IMR-90 (cell line): Measurements from ENCODE around the gene EMP1. TPM values are rescaled to one million over a fixed set of nuclear protein-coding genes. Genes with fewer than 3 reads are reported as not detected.

ENCODE experiments used
- ATAC-seq: fragments of 200-7000 bp; cut with Tn5 transposase; 2 replicates; pipeline ENCODE4 v1.9.1; 2020; ENCODE audit warnings: low read depth, mild to moderate bottlenecking, moderate library complexity
- BruUV-seq: library from RNA; stranded (reverse); fragments of 400-500 nt; replicated peaks from 2 replicates; lab custom pipeline; 2021; lab: Mats Ljungman, UMichigan
- CTCF ChIA-PET: fragments of 300-600 bp; formaldehyde crosslinking; extraction: SDS; loops from one replicate; lab custom pipeline; 2021; ENCODE audit warnings: antibody characterized with exemption; lab: Yijun Ruan, JAX
- POLR2A ChIA-PET: fragments of 300-600 bp; sonication (Branson Sonifier 250); formaldehyde crosslinking; loops from one replicate; lab custom pipeline; 2022; ENCODE audit warnings: antibody characterized with exemption; ENCODE audit not compliant: unreplicated experiment; lab: Charles Lee
- DNase-seq: peaks from one replicate; pipeline ENCODE4 v3.0.0; 2013
- H2AFZ ChIP-seq: replicated peaks from 2 replicates; pipeline ENCODE3; 2013; ENCODE audit warnings: low read length, mild to moderate bottlenecking; ENCODE audit not compliant: poor library complexity
- H2AK5ac ChIP-seq: 2 replicates; pipeline ENCODE4 v1.6.1; 2013; ENCODE audit warnings: low read depth, low read length, inconsistent platforms
- H2AK9ac ChIP-seq: replicated peaks from 2 replicates; pipeline ENCODE3; 2013; ENCODE audit warnings: mild to moderate bottlenecking, low read depth, low read length, moderate library complexity; ENCODE audit not compliant: poor library complexity
- H2BK120ac ChIP-seq: 2 replicates; pipeline ENCODE4 v1.6.1; 2013; ENCODE audit warnings: low read depth, low read length, inconsistent platforms
- H2BK15ac ChIP-seq: 3 replicates; pipeline ENCODE4 v1.6.1; 2013; ENCODE audit warnings: low read depth, low read length, inconsistent platforms
- H2BK20ac ChIP-seq: 2 replicates; pipeline ENCODE4 v1.6.1; 2013; ENCODE audit warnings: low read depth, mild to moderate bottlenecking, inconsistent platforms, low read length, moderate library complexity
- H2BK5ac ChIP-seq: 2 replicates; pipeline ENCODE4 v1.6.1; 2013; ENCODE audit warnings: mild to moderate bottlenecking, low read depth, low read length, inconsistent platforms; ENCODE audit not compliant: poor library complexity, severe bottlenecking
- H3K14ac ChIP-seq: replicated peaks from 2 replicates; pipeline ENCODE4 v1.6.1; 2013; ENCODE audit warnings: low read depth, low read length, inconsistent platforms
- H3K18ac ChIP-seq: 2 replicates; pipeline ENCODE4 v1.6.1; 2013; ENCODE audit warnings: low read depth, low read length, control low read depth
- H3K23ac ChIP-seq: 2 replicates; pipeline ENCODE4 v1.6.1; 2013; ENCODE audit warnings: low read depth, low read length, inconsistent platforms
- H3K27ac ChIP-seq: 2 replicates; pipeline ENCODE4 v1.5.1; 2013; ENCODE audit warnings: mild to moderate bottlenecking, control low read depth, low read length; ENCODE audit not compliant: insufficient read depth
- H3K27me3 ChIP-seq: 2 replicates; pipeline ENCODE4 v1.6.1; 2013; ENCODE audit warnings: low read length; ENCODE audit not compliant: control insufficient read depth, insufficient read depth
- H3K36me3 ChIP-seq: 2 replicates; pipeline ENCODE4 v1.6.1; 2013; ENCODE audit warnings: low read length, mixed read lengths; ENCODE audit not compliant: control insufficient read depth, insufficient read depth
- H3K4ac ChIP-seq: 2 replicates; pipeline ENCODE4 v1.6.1; 2013; ENCODE audit warnings: low read depth, low read length, inconsistent platforms
- H3K4me1 ChIP-seq: 2 replicates; pipeline ENCODE4 v1.6.1; 2013; ENCODE audit warnings: low read length, mixed read lengths; ENCODE audit not compliant: control insufficient read depth, insufficient read depth
- H3K4me2 ChIP-seq: 2 replicates; pipeline ENCODE4 v1.6.1; 2013; ENCODE audit warnings: low read depth, mild to moderate bottlenecking, control low read depth, low read length, moderate library complexity
- H3K4me3 ChIP-seq: 2 replicates; pipeline ENCODE4 v1.5.1; 2013; ENCODE audit warnings: low read depth, mild to moderate bottlenecking, control low read depth, low read length, moderate library complexity; ENCODE audit not compliant: insufficient read depth
- H3K56ac ChIP-seq: 2 replicates; pipeline ENCODE4 v1.6.1; 2013; ENCODE audit warnings: low read length, inconsistent platforms; ENCODE audit not compliant: insufficient read depth; ENCODE audit errors: extremely low read depth
- H3K79me1 ChIP-seq, 2 experiments: 2 replicates each; pipeline ENCODE4 v1.6.1; 2013; ENCODE audit warnings: low read length in 2 of 2, inconsistent platforms in 1 of 2, low read depth in 1 of 2
- H3K9ac ChIP-seq: 2 replicates; pipeline ENCODE4 v1.6.1; 2013; ENCODE audit warnings: low read depth, low read length, control low read depth
- H3K9me1 ChIP-seq: 2 replicates; pipeline ENCODE4 v1.6.1; 2013; ENCODE audit warnings: low read length, inconsistent platforms; ENCODE audit not compliant: insufficient read depth
- H3K9me3 ChIP-seq: 2 replicates; pipeline ENCODE4 v1.6.1; 2013; ENCODE audit warnings: low read length; ENCODE audit not compliant: control insufficient read depth, insufficient read depth
- H4K20me1 ChIP-seq: 2 replicates; pipeline ENCODE4 v1.6.1; 2013; ENCODE audit warnings: low read length, inconsistent platforms; ENCODE audit not compliant: insufficient read depth
- H4K5ac ChIP-seq: 2 replicates; pipeline ENCODE4 v1.6.1; 2013; ENCODE audit warnings: mild to moderate bottlenecking, low read depth, low read length, control low read depth
- H4K8ac ChIP-seq, 2 experiments: 2 replicates each; pipeline ENCODE4 v1.6.1; 2013; ENCODE audit warnings: low read depth in 2 of 2, low read length in 2 of 2, control low read depth in 1 of 2, inconsistent platforms in 1 of 2
- H4K91ac ChIP-seq: 2 replicates; pipeline ENCODE4 v1.6.1; 2013; ENCODE audit warnings: low read depth, low read length, inconsistent platforms; ENCODE audit not compliant: insufficient read depth
- CEBPB ChIP-seq: IDR thresholded peaks from 2 replicates; pipeline ENCODE4 v1.6.1; 2012; ENCODE audit warnings: low read depth, low read length, improper control_type of control experiment
- MAZ ChIP-seq: IDR thresholded peaks from 2 replicates; pipeline ENCODE4 v1.6.1; 2012; ENCODE audit warnings: low read depth, mild to moderate bottlenecking, low read length, improper control_type of control experiment, moderate library complexity, borderline replicate concordance
- POLR2A ChIP-seq: IDR thresholded peaks from 2 replicates; pipeline ENCODE4 v1.6.1; 2012; ENCODE audit warnings: mild to moderate bottlenecking, low read depth, low read length
- RCOR1 ChIP-seq: IDR thresholded peaks from 2 replicates; pipeline ENCODE4 v1.6.1; 2012; ENCODE audit warnings: mild to moderate bottlenecking, low read length, improper control_type of control experiment; ENCODE audit not compliant: insufficient replicate concordance
- WGBS, 2 experiments: methylation state at CpG; one replicate each; pipeline versions ENCODE4 v1.1.5 to v1.1.7; 2013; ENCODE audit warnings: missing lambda C conversion rate in 2 of 2; ENCODE audit not compliant: insufficient read length in 1 of 2; ENCODE audit errors: extremely low coverage in 2 of 2; 5-methylcytosine and 5-hydroxymethylcytosine counted together
- dilution Hi-C: fragments of 300-500 bp; cut with HindIII; formaldehyde crosslinking; loops from one replicate; pipeline ENCODE4 v1.14.3; 2018; ENCODE audit warnings: low sequenced_read_pairs; ENCODE audit not compliant: unreplicated experiment
- in situ Hi-C: fragments of 300-500 bp; cut with MboI; formaldehyde crosslinking; loops from 3 replicates; pipeline ENCODE4 v1.14.3; 2019; ENCODE audit warnings: low sequenced_read_pairs, inconsistent platforms, mixed read lengths
- intact Hi-C: fragments of 100-400 bp; cut with micrococcal nuclease; formaldehyde crosslinking; loops from 2 replicates; pipeline ENCODE4 v1.10.0; 2022
- polyA plus RNA-seq, 3 experiments: library from polyadenylated mRNA; depleted of rRNA; stranded (reverse); fragments of >200 nt; gene quantifications; 2 replicates each; pipeline ENCODE4 v1.2.3, GENCODE V29; 2012; ENCODE audit warnings: low replicate concordance in 1 of 3
- total RNA-seq: library from RNA; depleted of rRNA; stranded (reverse); fragments of >200 nt; gene quantifications from 2 replicates; pipeline ENCODE4 v1.2.3, GENCODE V29; 2012

EMP1 gene
- total and polyA plus RNA-seq, 2 of the 4 experiments (the other 2 are of a cell fraction): 137 to 201 TPM

DNA sequence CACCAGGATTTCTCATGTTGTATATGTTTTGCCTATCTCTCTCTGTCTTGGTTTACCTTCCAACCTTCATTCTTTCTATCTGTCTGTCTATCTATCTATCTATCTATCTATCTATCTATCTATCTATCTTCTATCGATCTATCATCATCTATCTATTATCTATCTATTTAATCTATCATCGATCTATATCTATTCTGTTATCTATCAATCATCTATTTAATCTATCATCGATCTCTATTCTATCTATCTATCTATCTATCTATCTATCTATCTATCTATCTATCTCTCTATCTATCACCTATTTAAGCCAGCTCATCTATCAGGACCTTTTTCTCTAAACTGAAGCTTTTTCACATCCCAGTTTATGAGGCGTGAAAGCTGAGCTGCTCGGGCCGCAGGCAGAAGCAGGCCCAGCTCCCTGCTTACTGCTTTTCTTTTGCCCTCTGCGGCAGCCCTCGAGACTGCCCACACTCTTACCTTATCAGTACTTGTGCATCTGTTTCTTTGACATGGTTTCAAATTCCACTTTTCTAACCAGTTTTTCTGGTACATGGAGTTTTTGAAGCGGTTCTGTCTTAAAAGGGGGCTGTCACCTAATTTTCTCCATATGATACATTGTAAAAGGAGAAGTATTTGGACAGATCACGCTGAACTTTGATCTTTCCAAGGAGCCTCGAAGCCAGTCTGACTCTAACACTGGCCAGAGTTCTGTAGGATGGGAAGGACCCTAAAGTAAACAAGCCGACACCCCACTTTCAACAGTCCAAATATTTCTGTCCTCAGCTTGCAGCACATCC, 48.6 kb upstream of the EMP1 start:
- no peak overlapping the region; the same call in 1 of the 2 replicates for H4K5ac ChIP-seq
- no peak overlapping the region for H3K23ac ChIP-seq
- DNase-seq: no peak

More for the DNA sequence above, 48.6 kb upstream of the EMP1 start:
- Histone ChIP-seq H3K4ac (no peak overlapping the region), H3K9ac (no peak overlapping the region), H2BK15ac (no peak overlapping the region), H4K20me1 (no peaks in the 10 kb centered on the region), H3K14ac (no peak overlapping the region), H3K79me1 (no peaks in the 10 kb centered on the region), H3K4me2 (no peak overlapping the region; the same call in 1 of the 2 replicates), H2AK5ac (no peak overlapping the region), H3K36me3 (no peaks in the 10 kb centered on the region), H3K4me1 (peaks cover 5% of the 10 kb centered on the region; the same call in 1 of the 2 replicates), H3K27me3 (no peaks in the 10 kb centered on the region), H4K91ac (no peak overlapping the region), H3K18ac (no peak overlapping the region; the same call in 1 of the 2 replicates), H2BK5ac (no peak overlapping the region), H2AK9ac (no peak overlapping the region), H3K4me3 (no peak overlapping the region), H3K9me3 (no peaks in the 10 kb centered on the region), H2AFZ (no peak overlapping the region), H3K56ac (no peak overlapping the region), H3K9me1 (no peaks in the 10 kb centered on the region), H2BK20ac (no peak overlapping the region), H3K27ac (no peak overlapping the region), H2BK120ac (no peak overlapping the region), H4K8ac (no peak overlapping the region)
- in situ Hi-C loops: no loop called here
- ChIA-PET CTCF (no interaction called here), POLR2A (no interaction called here)
- TF ChIP-seq CEBPB (no peak), RCOR1 (no peak), MAZ (no peak), POLR2A (no peak)
- no TSS peak for BruUV-seq
- dilution Hi-C loops: no loop called here
- peak; percentile 48 for ATAC-seq
- 67 to 100% methylated on average over 3 of the region's 12 CpGs for WGBS, 2 experiments
- intact Hi-C loops: no loop called here
